HG02759 (cell line): ENCODE measurements around the gene PDE4D.
"Not testable (repeated sequence)": the region's sequence is repeated elsewhere in the genome, so short reads cannot be mapped to it uniquely, and the experiment has no call there.

Experiments
- ATAC-seq: cut with Tn5 transposase; IDR thresholded peaks from one replicate; pipeline ENCODE4 v1.9.1; 2021; ENCODE audit warnings: mild to moderate bottlenecking, moderate library complexity; ENCODE audit not compliant: unreplicated experiment

Gene PDE4D

GRCh38 chr5:59800347-59800893 is 93.1 kb downstream of the PDE4D start:
- peak; percentile 10 for ATAC-seq

DNA sequence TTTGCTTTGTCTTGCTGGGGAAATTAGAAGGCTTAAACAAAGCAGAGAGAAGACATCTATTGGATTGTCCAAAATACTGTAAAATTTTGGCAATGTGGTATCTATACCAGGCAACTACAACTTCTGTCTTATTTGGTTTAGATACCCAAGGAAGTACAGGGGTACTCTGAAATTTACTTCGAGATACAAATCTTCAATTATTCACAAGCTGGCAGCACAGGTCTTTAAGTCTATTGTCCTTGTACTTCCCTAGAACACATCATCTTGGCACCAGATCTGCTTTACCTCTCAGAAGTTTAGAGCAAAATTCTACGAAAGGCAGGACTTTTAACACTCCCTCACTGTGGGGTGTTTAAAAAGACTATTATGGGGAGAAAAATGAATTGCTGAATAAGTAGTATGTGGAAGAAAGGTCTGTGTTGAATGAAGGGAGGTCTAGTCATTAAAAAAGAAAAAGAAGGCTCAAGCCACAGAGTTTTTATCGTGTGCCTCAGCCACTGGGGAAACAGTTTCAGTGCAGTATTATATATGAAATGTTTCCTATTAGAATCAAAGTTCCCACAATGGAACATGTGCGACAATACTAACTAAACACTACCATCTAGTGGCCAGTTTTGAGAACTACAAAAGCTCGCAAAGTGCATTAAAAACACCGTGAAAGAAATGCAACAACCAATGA is 93.7 kb downstream of the PDE4D start:
- ATAC-seq = peak; percentile 63

GRCh38 chr5:59798862-59799667 is 94.5 kb downstream of the PDE4D start:
- ATAC-seq = peak; percentile 83

GRCh38 chr5:59795141-59795540 is 98.4 kb downstream of the PDE4D start:
- ATAC-seq = no peak

GRCh38 chr5:59792983-59793585 is 100.4 kb downstream of the PDE4D start:
- no peak for ATAC-seq

DNA sequence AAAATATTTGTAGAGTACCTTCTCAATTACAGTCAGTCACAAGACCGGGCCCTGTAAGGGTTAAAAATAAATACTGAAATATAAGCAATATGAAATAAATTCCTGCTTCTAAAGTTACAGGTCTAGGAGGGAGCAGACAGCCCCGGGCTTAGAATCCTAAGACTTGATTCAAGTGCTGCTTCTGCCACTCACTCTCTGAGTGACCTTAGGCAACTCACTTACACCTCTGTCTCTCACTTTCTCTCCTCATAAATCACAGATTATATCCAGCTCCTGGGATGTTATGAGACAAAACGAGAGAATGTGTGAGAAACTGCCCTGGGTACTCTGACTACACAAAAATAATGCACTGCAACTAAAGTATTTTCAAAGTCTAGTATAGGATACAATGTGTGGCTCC is 101.9 kb downstream of the PDE4D start:
- ATAC-seq = no peak

- ATAC-seq = peak; percentile 13
Measured at GRCh38 chr5:59790776-59791475, 102.6 kb downstream of the PDE4D start.

- peak; percentile 77 for ATAC-seq
Measured at GRCh38 chr5:59790376-59790775, 103.2 kb downstream of the PDE4D start.

- ATAC-seq = no peak
Measured at GRCh38 chr5:59789894-59790293, 103.6 kb downstream of the PDE4D start.

- ATAC-seq = no peak
Measured at GRCh38 chr5:59789197-59789596, 104.3 kb downstream of the PDE4D start.

GRCh38 chr5:59786334-59786805 is 107.2 kb downstream of the PDE4D start:
- ATAC-seq = no peak

GRCh38 chr5:59785676-59786333 is 107.7 kb downstream of the PDE4D start:
- no peak for ATAC-seq

- ATAC-seq = not testable (repeated sequence)
Measured at GRCh38 chr5:59784708-59785107, 108.8 kb downstream of the PDE4D start.

DNA sequence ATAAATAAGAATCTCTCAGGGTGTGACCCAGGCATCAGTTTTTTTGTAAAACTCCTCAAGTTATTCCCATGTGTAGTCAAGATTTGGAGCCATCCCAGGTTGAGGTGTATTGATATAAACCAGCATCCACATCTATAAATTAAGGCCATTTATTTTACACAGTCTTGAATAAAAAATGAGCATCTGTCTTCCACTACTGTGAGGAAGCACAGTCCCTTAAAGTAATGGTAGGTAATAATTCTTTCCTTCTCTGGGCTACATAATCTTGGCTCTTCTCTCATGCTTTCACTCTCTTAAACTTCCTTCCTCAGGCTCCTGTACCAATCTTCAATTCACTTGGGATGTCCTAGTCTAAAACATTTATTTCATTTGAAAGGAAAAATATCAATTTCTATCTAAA is 110.3 kb downstream of the PDE4D start:
- no peak for ATAC-seq

- no peak for ATAC-seq
Measured at GRCh38 chr5:59782856-59783255, 110.7 kb downstream of the PDE4D start.

DNA sequence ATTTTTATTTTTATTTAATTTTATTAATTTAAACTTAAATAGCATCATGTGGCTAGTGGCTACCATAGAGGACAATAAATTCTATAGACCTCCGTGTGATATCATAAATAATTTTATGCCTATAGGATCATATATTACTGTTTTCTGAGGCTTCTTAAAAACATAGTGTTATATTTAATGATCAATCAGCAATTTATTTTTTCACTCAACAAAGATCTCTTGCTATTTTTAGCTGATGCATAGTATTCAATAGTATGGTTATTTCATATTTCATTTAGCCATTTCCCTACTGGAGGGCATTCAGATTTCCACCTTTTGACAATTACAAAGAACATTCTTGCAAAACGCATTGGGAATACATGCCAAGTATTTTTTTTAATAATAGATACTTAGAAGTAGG is 114.1 kb downstream of the PDE4D start:
- no peak for ATAC-seq

DNA sequence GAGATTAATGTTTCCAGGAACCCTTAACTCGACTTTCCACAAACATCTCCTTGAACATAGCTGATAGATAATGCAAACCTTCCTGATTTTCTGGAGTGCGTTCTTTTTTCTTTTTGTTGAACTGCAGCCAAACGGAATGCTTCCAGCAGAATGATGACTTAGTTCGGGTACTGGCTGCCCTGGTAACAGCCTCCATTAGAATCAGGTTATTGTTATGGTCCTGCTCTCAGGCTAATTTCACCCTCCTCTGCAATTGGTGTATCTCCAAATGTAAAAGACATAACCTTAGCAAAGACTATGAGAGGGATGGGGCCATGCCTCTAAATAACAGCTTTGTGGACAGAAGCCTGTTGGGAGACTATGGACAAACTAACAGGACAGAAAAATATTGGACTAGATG is 116.5 kb downstream of the PDE4D start:
- no peak for ATAC-seq

- ATAC-seq = no peak
Measured at GRCh38 chr5:59773294-59773693, 120.2 kb downstream of the PDE4D start.

DNA sequence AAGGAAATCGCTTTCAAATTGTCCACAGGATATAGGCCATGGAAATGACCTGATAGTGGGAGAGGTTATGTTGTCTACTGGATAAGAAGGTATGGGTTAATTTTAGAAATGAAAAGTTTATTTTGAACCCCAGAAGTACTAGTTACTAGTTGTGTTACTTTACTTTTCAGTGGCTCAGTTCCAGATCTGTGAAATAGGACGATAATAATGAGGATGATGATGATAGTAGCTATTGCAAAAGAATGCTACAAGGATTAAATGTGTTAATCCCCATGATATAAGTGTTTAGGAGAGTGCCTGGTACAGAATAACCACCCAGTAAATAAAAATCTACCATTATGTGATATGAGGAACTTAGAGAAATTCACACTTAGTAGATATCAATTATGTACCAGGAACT is 120.8 kb downstream of the PDE4D start:
- ATAC-seq = no peak

DNA sequence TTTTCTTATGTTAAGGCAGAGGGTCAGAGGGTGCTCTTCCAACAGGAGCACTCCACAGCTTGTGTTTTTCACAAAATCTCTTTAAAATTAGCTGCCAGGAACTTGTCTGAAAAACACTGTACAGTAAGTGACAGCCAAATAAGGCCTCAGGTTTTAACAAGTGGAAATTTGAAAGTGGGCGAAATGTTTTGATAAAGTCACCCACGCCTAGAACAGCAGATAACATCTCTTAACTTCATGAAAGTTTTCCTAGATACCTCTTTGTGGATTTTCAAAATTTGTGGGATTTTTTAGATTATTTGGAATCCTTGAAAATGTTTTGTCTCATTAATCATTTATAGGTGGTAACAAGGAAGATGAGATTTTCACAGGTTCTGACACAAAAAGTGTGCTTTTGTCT is 121.3 kb downstream of the PDE4D start:
- ATAC-seq = no peak
